PC-3 (cell line): ENCODE measurements around the gene GLRX. TPM values are rescaled to one million over a fixed set of nuclear protein-coding genes. Genes with fewer than 3 reads are reported as not detected.

Experiments
- ATAC-seq: fragments of 200-7000 bp; cut with Tn5 transposase; 2 replicates; pipeline ENCODE4 v1.9.1; 2020; ENCODE audit warnings: mild to moderate bottlenecking, moderate library complexity
- BruUV-seq: library from RNA; stranded (reverse); fragments of 400-500 nt; replicated peaks from 2 replicates; lab custom pipeline; 2021; lab: Mats Ljungman, UMichigan
- CTCF ChIA-PET: fragments of 300-600 bp; sonication (Branson Sonifier 250); formaldehyde crosslinking; loops from one replicate; lab custom pipeline; 2022; ENCODE audit warnings: antibody characterized with exemption; lab: Charles Lee
- POLR2A ChIA-PET: fragments of 300-600 bp; sonication (Branson Sonifier 250); formaldehyde crosslinking; loops from one replicate; lab custom pipeline; 2022; ENCODE audit warnings: antibody characterized with exemption; ENCODE audit not compliant: unreplicated experiment; lab: Charles Lee
- DNase-seq: peaks from one replicate; pipeline ENCODE4 v3.0.0-alpha.2; 2015
- H2AFZ ChIP-seq: fragments of 300-600 bp; sonication (generic); 2 replicates; pipeline ENCODE4 v1.6.0; 2016; ENCODE audit warnings: antibody characterized with exemption, low read length
- H3F3A ChIP-seq: fragments of 300-600 bp; sonication (generic); one replicate; pipeline ENCODE4 v1.6.0; 2017; ENCODE audit warnings: antibody characterized with exemption, low read length, control low read depth, mild to moderate bottlenecking; ENCODE audit not compliant: unreplicated experiment
- H3K27ac ChIP-seq: fragments of 300-600 bp; sonication (generic); 2 replicates; pipeline ENCODE4 v1.5.1; 2016; ENCODE audit warnings: mild to moderate bottlenecking, low read length
- H3K27me3 ChIP-seq: fragments of 300-600 bp; sonication (generic); 2 replicates; pipeline ENCODE4 v1.6.1; 2016; ENCODE audit warnings: low read length, mixed read lengths
- H3K36me3 ChIP-seq: fragments of 300-600 bp; sonication (generic); 2 replicates; pipeline ENCODE4 v1.6.1; 2016; ENCODE audit warnings: low read depth, mixed run types, low read length, mixed read lengths
- H3K4me1 ChIP-seq: fragments of 300-600 bp; sonication (generic); 2 replicates; pipeline ENCODE4 v1.5.1; 2016; ENCODE audit warnings: low read length; ENCODE audit not compliant: insufficient read depth
- H3K4me2 ChIP-seq: fragments of 300-600 bp; sonication (generic); 2 replicates; pipeline ENCODE4 v1.6.0; 2016; ENCODE audit warnings: low read length
- H3K4me3 ChIP-seq: fragments of 300-600 bp; sonication (generic); 2 replicates; pipeline ENCODE4 v1.5.1; 2016; ENCODE audit warnings: mild to moderate bottlenecking, low read length, mixed read lengths
- H3K79me2 ChIP-seq: fragments of 300-600 bp; sonication (generic); 2 replicates; pipeline ENCODE4 v1.6.1; 2017; ENCODE audit warnings: low read length, mixed read lengths
- H3K9ac ChIP-seq: fragments of 300-600 bp; sonication (generic); 2 replicates; pipeline ENCODE4 v1.6.0; 2016; ENCODE audit warnings: mild to moderate bottlenecking, low read length
- H3K9me2 ChIP-seq: fragments of 300-600 bp; sonication (generic); replicated peaks from 2 replicates; pipeline ENCODE4 v1.6.1; 2016; ENCODE audit warnings: mixed run types, low read length, mixed read lengths
- H3K9me3 ChIP-seq: fragments of 300-600 bp; sonication (generic); 2 replicates; pipeline ENCODE4 v1.6.1; 2016; ENCODE audit warnings: low read length, mixed read lengths
- H4K20me1 ChIP-seq: fragments of 300-600 bp; sonication (generic); 2 replicates; pipeline ENCODE4 v1.6.1; 2016; ENCODE audit warnings: low read length, mixed read lengths
- CTCF ChIP-seq: fragments of 300-600 bp; sonication (generic); conservative IDR thresholded peaks from 2 replicates; pipeline ENCODE4 v1.5.1; 2017; ENCODE audit warnings: antibody characterized with exemption, low read depth, mild to moderate bottlenecking, low read length
- EZH2 ChIP-seq: fragments of 300-600 bp; sonication (generic); IDR thresholded peaks from one replicate; pipeline ENCODE4 v1.6.1; 2017; ENCODE audit warnings: antibody characterized with exemption, mild to moderate bottlenecking, low read length; ENCODE audit not compliant: unreplicated experiment
- EZH2phosphoT487 ChIP-seq: fragments of 300-600 bp; sonication (generic); IDR thresholded peaks from 2 replicates; pipeline ENCODE4 v1.6.1; 2018; ENCODE audit warnings: mild to moderate bottlenecking, antibody characterized with exemption, low read length, borderline replicate concordance
- intact Hi-C: fragments of 100-400 bp; cut with micrococcal nuclease; formaldehyde crosslinking; loops from 2 replicates; pipeline ENCODE4 v1.9.0; 2023
- total RNA-seq: library from RNA; depleted of rRNA; stranded (reverse); fragments of >200 nt; gene quantifications from 2 replicates; pipeline ENCODE4 v1.2.3, GENCODE V29; 2014

The GLRX gene
- total RNA-seq, 1 experiment from 2014 or later = 27.4 TPM

- H3K9me2 ChIP-seq = no peaks in the 10 kb centered on the region
- H3K4me2 ChIP-seq = no peak overlapping the region
- no TSS peak for BruUV-seq
Observed at GRCh38 chr5:95830226-95830625, 7.7 kb upstream of the GLRX start.

GRCh38 chr5:95827892-95828246 lies 5.3 kb upstream of the GLRX start:
- Histone ChIP-seq H3K9me3 (no peaks in the 10 kb centered on the region), H3K9ac (no peak overlapping the region), H3K4me1 (peaks cover 19% of the 10 kb centered on the region), H3K4me3 (no peak overlapping the region), H4K20me1 (no peaks in the 10 kb centered on the region), H3F3A (peaks cover 6% of the 10 kb centered on the region), H3K27me3 (no peaks in the 10 kb centered on the region), H3K79me2 (no peaks in the 10 kb centered on the region), H3K4me2 (no peak overlapping the region), H3K9me2 (no peaks in the 10 kb centered on the region), H2AFZ (no peak overlapping the region), H3K27ac (no peak overlapping the region), H3K36me3 (no peaks in the 10 kb centered on the region)
- intact Hi-C loops = loop anchor here (10.0 kb wide), 1 partner anchor 273 kb away; the partner anchor contains the start of genes ARSK and SKIC3
- TF ChIP-seq EZH2phosphoT487 (no peak), EZH2 (no peak), CTCF (no peak)
- DNase-seq (no peak), ATAC-seq (no peak)
- ChIA-PET POLR2A (no interaction called here), CTCF (no interaction called here)
- no TSS peak for BruUV-seq

More at GRCh38 chr5:95830226-95830625, 7.7 kb upstream of the GLRX start:
- ChIA-PET POLR2A (no interaction called here), CTCF (no interaction called here)
- Histone ChIP-seq H3K4me3 (no peak overlapping the region), H3K36me3 (no peaks in the 10 kb centered on the region), H3K4me1 (no peaks in the 10 kb centered on the region), H3K79me2 (no peaks in the 10 kb centered on the region), H2AFZ (no peak overlapping the region), H3K9me3 (no peaks in the 10 kb centered on the region), H4K20me1 (no peaks in the 10 kb centered on the region), H3K9ac (no peak overlapping the region), H3K27me3 (no peaks in the 10 kb centered on the region), H3F3A (no peaks in the 10 kb centered on the region), H3K27ac (no peak overlapping the region)
- TF ChIP-seq CTCF (no peak), EZH2phosphoT487 (no peak), EZH2 (no peak)
- intact Hi-C loops = no loop called here
- DNase-seq (no peak), ATAC-seq (no peak)

- Histone ChIP-seq H3K4me1 (peaks cover 19% of the 10 kb centered on the region), H3K4me3 (no peak overlapping the region), H3K36me3 (no peaks in the 10 kb centered on the region), H3K4me2 (no peak overlapping the region), H3K27me3 (no peaks in the 10 kb centered on the region), H3K79me2 (peaks cover 1% of the 10 kb centered on the region; the same call in 1 of the 2 replicates), H3K9ac (no peak overlapping the region), H3F3A (peaks cover 6% of the 10 kb centered on the region), H3K27ac (no peak overlapping the region), H3K9me3 (no peaks in the 10 kb centered on the region), H4K20me1 (no peaks in the 10 kb centered on the region), H3K9me2 (no peaks in the 10 kb centered on the region), H2AFZ (no peak overlapping the region)
- ChIA-PET CTCF (no interaction called here), POLR2A (no interaction called here)
- ATAC-seq (no peak), DNase-seq (no peak)
- BruUV-seq = no TSS peak
- intact Hi-C loops = loop anchor here (10.0 kb wide), 1 partner anchor 272 kb away; the partner anchor contains the start of genes ARSK and SKIC3
- no peak for TF ChIP-seq EZH2phosphoT487
- no peak for TF ChIP-seq EZH2
- no peak for TF ChIP-seq CTCF
Observed at GRCh38 chr5:95826949-95827891, 4.7 kb upstream of the GLRX start.
